COR-L47 (cell line): Measurements from ENCODE around the gene EIF3L.

Experiments
- DNase-seq: peaks from one replicate; lab custom pipeline; 2025; lab: John Stamatoyannopoulos, UW

Gene EIF3L

DNA sequence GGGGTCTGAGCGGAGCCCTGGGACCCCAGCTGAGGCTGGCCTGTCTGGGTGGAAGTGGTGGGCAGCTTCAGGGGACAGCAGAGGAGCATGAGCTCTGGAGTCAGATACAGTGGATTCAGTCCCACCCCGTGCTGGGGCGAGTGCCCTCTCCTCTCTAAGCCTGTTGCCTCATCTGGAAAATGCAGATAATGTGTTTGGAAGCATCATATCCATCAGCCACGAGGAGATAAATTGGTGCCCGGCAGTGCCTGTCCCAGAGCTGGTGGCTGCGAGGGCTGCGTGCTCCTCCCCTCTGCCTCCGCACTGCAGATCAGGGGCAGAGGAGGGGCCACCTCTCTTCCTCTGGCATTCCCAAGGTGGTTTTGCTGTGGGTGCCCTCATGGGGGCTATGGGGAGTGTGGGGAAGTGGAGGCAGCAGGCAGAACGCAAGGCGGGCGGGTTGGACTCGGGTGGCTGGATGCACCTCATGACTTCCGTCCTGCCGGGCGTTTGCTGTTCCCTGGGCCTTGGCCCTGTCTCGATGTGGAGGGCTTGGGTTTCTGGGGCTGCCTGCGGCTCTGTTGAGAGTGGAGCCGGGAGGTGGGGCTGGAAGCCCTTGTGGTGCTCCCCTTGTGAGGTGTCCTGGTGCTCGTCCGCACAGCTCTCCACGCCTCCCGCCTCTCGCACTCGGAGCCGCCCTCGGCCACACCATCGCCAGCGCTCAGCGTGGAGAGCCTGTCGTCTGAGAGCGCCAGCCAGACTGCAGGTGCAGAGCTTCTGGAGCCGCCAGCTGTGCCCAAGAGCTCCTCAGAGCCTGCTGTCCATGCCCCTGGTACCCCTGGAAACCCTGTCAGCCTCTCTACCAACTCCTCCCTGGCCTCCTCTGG lies 77.8 kb downstream of the EIF3L start:
- no peak for DNase-seq

DNA sequence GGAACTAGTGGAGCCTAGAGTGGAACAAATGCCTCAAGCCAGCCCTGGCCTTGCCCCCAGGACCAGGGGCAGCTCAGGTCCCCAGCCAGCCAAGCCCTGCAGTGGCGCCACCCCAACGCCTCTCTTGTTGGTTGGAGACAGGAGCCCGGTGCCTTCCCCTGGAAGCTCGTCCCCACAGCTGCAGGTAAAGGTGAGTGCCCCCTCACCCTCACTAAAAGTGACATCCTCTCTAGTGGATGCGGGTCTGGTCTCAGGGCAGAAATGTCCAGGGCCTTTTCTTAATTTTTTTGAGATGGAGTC lies 78.4 kb downstream of the EIF3L start:
- no peak for DNase-seq

DNA sequence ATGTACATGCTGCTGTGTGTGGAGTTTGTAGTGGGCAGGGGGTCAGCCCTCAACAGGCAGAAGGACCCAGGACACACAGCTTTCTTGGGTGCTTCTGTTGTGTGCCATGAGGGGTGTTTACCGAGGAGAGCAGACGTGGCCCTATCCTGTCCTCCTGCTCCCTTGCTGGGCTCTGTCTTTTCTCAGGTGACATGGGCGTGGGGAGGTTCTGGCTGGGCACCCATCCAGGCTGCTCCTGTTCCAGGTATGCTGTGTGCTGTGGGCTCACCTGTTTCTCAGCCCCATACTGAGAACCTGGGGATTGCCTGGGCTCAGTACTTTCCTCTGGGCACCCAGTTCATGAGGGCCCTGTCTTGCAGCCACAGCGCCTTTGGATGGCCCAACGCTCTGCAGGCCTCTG lies 80.2 kb downstream of the EIF3L start:
- DNase-seq: no peak

DNA sequence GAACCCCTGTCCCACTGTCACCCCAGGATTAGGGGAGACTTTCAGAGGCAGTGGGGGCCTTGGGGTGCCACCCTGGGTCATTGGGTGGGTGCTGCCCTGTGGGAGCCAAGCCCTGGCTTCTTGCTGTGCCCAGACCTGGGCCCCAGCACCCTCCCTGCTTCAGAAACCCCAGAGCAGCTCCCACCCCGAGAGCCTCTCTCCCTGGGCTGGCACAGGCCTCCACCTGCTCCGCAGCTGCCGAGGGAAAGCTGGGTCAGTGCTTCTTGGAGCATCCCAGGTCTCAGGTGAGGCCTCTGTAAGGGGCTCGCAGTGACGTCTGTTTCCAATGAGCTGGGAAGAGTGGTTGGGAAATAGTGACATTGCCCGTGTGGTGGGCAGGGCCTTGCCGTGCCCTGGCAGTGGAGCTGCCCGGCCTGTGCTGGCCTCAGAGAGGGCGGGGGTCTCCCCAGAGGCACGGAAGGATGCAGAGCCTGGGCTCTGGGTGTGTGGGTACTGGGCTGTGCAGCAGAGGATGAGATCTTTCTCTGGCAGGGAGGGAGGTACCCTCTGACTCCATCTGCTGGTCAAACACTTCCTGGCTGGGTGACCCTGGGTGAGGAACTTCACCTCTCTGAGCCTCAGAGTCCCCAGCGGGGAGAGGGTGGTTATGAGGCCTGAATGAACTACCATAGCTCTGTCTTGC lies 81.2 kb downstream of the EIF3L start:
- no peak for DNase-seq

DNA sequence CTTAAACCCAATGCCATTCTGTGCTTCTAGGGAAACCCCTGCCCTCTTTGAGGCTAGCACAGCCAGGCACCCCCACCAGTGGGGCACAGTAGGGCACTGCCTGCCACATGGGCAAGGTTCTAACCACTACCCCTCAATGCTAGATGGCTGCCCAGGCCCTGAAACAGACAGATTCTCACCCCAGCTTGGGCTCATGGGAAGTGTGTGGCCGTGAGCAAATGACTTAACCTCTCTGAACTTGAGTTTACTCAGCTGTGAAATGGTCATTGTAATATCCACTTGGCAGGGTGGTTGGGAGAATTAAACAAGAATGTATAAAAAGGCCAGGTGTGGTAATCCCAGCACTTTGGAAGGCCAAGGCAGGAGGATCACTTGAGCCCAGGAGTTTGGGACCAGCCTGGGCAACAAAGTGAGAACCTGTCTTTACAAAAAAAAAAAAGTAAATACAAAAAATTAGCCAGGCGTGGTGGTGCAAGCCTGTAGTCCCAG lies 81.8 kb downstream of the EIF3L start:
- DNase-seq: no peak

DNA sequence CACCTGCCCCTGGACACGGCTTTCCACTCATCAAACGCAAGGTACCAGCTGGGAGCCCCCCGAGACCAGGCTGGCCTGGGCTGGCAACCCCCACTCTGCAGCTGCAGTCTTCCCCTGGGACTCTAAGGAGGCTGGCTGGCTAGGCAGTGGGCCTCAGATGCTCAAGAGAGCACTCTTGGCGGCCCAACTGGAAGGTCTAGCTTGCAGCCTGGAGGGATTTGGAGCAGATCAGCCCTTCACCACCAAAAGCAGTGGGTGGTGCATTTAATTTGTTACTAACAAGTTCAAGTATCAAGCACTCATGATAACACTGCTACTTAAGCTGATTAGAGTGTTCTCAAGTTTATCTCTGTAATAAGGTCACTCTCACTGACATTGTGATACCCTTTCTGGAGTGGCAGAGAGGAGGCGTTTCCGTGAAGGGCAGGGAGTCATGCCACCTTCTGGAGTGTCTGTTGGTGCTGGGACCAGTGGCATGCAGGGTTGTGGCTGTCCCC lies 82.7 kb downstream of the EIF3L start:
- DNase-seq: no peak

DNA sequence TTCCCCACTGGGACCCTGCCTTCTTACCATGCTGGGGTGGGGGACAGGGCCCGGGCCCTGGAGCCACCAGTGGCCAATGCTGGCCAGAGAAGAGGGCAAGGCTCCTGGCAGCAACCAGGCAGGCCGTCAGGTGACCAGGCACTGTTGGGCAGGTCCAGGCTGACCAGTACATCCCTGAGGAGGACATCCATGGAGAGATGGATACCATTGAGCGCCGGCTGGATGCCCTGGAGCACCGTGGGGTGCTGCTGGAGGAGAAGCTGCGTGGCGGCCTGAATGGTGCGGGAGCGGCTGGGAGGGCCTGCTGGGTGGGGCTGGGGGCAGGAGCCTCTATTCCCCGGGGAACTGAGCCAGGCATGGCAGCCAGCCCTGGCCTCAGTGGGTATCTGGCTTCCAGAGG lies 83.2 kb downstream of the EIF3L start:
- no peak for DNase-seq

DNA sequence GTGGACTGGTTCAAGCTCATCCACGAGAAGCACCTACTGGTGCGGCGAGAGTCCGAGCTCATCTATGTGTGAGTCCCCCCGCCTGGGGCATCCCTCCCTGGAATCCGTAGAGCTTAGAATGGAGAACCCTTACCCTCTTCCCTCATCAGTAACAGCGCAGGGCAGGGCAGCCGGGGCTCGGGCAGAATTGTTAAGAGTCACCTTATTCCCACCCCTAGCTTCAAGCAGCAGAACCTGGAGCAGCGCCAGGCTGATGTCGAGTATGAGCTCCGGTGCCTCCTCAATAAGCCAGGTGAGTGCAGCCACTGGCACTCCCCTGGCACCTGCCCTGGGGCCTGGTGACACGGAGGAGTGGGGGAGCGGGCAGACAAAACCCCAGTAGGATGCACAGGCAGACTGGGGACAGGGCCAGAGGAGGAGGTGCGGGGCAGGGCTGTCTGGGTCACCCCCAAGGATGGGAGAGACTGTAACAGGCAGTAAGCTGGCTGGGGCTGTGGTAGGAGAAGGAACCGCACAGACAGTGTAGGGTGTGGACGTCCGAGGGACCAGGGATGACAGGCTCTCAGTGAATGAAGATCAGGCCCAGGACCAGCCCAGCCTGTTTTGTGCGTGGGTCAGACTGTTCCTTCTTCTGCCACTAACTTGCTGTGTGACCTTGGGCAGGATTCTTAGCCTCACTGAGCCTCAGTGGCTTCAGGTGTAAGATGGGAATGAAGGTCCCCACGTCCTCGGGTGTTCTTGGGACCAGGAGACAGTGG lies 83.8 kb downstream of the EIF3L start:
- DNase-seq: no peak

DNA sequence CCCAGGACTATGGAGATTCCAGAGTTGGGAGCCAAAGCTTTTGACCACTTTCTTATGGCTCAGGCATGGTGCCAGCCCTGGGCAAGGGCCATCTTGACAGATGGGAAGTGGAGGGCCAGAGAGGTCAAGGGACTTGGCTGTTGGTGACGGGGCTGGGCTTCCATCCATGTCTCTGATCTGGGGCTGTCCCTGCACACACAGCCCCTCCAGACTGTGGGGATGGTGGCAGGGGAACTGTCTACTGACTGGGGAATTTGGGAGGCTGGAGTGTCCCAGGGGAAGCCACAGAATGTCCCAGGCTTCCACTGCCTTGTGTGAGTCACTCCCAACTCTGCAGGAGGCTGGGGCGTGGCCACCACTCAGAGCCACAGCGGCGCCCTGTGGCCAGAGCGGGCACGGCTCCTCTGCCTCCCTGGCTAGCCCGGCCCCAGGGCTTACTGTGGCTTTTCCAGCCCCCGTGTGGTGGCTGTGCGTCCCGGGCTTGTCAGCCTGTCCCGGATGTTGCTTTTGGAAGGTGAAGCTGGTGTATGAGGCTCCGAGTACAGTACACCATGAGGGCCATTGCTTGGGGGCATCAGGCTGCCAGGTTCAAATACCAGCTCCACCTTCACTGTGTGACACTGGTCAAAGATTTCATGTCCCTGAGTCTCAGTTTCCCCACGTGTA lies 84.6 kb downstream of the EIF3L start:
- peak; percentile 47 for DNase-seq
